CD4-positive, alpha-beta T cell treated with Interleukin-17A for 4 hours (primary cell): ENCODE measurements around the gene TIAM2.

Experiments
- DNase-seq: peaks from one replicate; pipeline ENCODE4 v3.0.0-alpha.2; 2020; ENCODE audit warnings: mixed read lengths

Gene TIAM2

GRCh38 chr6:155026022-155026705, 31.0 kb downstream of the TIAM2 start:
- no peak for DNase-seq

GRCh38 chr6:155026706-155027045, 31.6 kb downstream of the TIAM2 start:
- DNase-seq: no peak

GRCh38 chr6:155030148-155030720, 35.1 kb downstream of the TIAM2 start:
- no peak for DNase-seq

GRCh38 chr6:155031091-155031490, 36.0 kb downstream of the TIAM2 start:
- DNase-seq: no peak

- no peak for DNase-seq
Measured at GRCh38 chr6:155033021-155033791, 38.1 kb downstream of the TIAM2 start.

- no peak for DNase-seq
Measured at GRCh38 chr6:155036907-155037306, 41.8 kb downstream of the TIAM2 start.

- DNase-seq: no peak
Measured at GRCh38 chr6:155038104-155038503, 43.0 kb downstream of the TIAM2 start.

GRCh38 chr6:155038527-155038926, 43.4 kb downstream of the TIAM2 start:
- DNase-seq: no peak

GRCh38 chr6:155039618-155040017, 44.5 kb downstream of the TIAM2 start:
- no peak for DNase-seq

DNA sequence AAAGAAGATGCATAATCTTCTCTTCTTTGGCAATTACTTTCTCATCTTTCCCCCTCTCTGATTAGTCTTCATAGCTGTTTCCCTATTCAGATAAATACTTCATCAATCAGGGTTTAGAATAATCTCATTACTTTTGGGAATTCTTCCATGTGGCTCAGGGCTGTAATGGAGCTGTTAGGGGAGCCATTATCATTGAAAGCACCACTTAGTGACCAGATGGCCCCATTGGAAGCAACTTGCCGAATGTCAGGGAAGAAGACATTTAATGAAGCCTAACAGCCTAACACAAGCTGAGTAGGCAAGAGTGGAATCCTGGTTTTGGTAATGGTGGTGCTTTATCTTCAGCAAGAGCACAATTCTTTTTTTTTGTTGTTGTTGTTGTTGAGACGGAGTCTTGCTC, 45.0 kb downstream of the TIAM2 start:
- DNase-seq: no peak

- no peak for DNase-seq
Measured at GRCh38 chr6:155040901-155041650, 46.0 kb downstream of the TIAM2 start.

- DNase-seq: no peak
Measured at GRCh38 chr6:155041741-155042279, 46.7 kb downstream of the TIAM2 start.

- DNase-seq: no peak
Measured at GRCh38 chr6:155042983-155043382, 47.9 kb downstream of the TIAM2 start.

DNA sequence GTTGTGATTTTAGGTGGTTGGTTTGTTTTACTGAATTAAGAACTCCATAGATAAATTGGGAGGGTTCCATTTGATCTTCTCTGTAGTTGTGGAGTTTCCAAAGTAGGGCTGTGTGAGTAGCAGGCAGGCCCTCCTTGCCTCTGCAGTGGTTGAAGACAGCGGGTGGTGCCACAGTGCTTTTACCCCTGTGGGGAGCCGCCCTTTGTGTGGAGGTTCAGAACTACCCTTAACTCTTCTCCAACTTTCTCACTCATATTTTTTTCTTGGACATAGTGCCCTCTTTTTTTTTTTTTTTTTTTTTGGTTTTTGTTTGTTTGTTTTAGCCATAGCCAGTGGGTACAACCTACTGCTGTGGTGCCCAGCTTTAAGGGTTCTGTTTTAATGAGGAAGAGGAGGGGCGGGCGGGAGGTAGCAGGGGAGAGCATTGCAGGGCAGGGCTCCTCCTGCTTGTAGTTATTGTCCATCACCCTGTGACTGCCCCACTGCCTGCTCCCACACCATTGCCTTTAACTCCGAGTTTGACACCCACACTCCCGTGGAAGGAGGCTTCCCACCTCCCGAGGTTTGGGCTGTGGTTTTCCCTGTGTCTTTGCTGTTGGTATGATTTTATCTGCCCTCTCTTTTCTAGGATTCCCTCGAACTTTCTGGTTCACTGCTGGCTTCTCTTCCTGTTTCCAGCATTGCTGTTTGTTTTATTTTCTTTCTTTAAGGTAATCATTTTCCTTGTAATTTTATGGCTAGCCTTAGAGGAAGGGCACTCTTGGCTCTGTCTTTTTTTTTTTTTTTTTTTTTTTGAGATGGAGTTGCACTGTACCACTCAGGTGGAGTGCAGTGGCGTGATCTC, 50.7 kb downstream of the TIAM2 start:
- no peak for DNase-seq

DNA sequence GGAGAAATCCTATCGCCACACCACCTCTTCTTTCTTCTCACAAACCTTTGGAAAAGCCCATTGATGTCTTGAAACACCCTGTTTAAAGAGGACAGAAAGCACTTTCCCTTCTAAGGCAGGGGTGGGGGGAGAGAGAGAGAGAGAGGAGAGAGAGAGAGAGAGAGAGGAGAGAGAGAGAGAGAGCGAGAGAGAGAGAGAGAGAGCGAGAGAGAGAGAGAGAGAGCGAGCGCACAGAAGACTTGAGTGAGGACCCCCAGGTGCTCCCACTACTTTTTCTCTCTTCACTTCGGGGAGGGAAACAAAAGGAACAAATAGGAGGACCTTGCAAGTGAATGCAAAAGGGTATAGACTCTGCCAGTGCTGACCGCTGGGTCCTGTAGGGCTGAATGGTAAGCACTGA, 52.4 kb downstream of the TIAM2 start:
- no peak for DNase-seq

DNA sequence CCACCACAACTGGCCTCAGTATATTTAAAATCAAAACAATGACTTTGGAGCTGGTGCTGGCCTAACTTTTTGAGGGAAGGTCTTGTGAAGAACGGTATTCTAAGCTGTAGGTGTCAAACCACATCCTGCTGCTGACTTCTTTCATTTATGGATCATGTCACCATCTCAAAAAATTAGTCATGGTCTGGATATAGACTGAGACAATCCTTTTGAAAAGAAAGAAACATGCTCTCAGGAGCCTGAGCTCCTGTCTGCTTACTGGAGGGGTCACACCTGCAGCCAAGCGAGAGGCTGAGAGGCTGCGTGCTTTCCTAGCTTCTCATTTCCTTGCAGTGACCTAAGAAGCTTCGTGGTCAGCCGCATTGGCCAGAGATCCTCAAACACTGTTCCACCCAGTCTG, 55.2 kb downstream of the TIAM2 start:
- DNase-seq: peak; percentile 14

GRCh38 chr6:155054491-155055250, 59.6 kb downstream of the TIAM2 start:
- DNase-seq: no peak

GRCh38 chr6:155055729-155056128, 60.6 kb downstream of the TIAM2 start:
- no peak for DNase-seq

- no peak for DNase-seq
Measured at GRCh38 chr6:155056756-155057155, 61.6 kb downstream of the TIAM2 start.

- DNase-seq: no peak
Measured at GRCh38 chr6:155061381-155061780, 66.3 kb downstream of the TIAM2 start.

DNA sequence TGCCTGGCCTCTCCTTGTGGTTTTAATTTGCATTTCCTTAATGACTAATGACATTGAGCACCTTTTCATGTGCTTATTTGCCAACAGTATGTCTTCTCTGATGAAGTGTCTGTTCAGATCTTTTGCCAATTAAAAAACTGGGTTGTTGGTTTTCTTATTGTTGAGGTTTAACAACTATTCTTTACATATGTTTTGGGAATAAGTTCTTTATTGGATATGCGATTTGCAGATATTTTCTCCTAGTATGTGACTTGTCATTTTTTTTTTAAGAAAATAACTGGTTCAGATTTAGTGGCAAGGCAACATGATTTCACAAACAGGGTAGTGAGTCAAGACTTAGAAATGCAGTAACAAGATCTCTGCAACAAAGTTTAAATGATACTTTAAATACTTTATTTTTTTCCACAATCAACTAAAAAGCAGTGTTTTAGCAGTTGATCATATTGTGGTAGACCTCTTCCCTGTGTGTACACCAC, 67.8 kb downstream of the TIAM2 start:
- DNase-seq: no peak
